ENCODE measurements around the gene RASSF10.
"Not testable (repeated sequence)": the region's sequence is repeated elsewhere in the genome, so short reads cannot be mapped to it uniquely, and the experiment has no call there.

Gene RASSF10

DNA sequence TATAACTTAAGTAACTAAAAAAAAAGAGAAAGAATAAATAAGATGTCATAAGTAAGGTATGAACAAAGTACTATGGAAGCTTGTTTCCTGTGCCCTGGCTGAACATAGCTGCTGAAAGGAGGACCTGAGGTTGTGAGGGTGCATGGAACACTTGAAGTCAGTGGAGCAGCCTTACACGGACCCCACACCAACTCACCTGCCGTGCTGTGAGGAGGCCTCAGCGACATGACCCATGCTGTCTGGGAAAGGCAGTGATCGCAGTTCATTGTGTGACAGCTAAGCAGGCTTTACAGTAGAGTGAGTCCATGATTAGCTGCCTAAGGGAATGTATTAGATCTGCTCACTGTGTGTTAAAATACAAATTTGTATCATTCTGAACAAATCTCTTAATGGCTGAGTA lies 17.6 kb downstream of the RASSF10 start:
- no peak for DNase-seq (ENCODE audit: low spot score)

DNA sequence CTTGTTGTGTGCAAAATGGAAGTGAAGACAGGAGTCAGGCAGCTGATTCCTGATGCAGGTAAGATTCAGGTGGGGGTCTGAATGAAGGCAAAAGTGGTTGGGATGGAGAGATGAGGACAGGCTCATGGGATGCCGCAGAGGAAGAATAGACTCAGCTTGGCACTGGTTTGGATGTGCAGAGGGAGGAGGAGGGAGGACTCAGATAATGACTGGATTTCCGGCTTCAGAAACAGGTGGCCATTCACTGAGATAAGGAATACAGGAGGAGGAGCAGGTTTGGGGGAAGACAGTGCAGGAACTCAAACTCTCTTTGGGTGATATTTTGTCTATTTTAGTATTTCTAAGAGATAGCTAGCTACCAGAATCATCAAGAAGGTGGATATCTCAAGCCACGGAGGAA lies 19.2 kb downstream of the RASSF10 start:
- DNase-seq (ENCODE audit: low spot score) = no peak

DNA sequence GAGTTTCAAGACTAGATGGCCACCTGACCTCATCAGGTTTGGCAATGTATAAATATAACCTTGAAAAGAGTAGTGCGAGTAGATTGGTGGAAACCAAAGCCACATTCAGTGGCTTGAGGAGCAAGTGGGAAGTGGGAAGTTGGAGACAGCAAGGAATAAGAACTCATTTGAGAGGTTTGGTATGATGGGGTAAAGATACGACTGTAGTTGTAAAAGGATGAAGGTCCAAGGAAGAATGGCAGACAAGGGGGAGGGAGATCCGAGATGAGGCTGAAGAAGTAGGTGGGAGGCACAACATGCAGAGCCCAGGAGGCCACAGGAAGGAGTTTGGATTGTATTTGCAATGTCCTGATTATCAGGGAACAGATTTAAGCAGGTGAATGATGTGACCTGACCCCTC lies 20.8 kb downstream of the RASSF10 start:
- no peak for DNase-seq (ENCODE audit: low spot score)

DNA sequence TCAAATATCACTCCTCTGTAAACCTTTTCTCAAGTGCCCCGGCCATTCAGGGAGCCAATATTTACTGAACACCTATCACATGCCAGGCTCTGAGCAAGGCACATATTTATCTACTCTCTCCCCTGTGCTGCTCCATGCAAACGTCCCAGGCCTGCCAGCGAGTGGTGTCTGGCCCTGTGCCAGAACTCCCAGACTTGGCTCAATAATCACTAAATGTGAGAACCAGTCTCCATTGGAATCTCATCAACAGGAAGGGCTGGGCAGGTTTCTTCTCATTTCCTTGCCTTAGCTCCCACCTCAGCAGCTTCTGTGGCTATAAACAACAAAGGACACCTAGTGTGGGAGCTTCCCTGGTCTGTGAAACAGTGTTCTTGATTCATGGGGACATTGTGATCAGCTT lies 21.7 kb downstream of the RASSF10 start:
- DNase-seq (ENCODE audit: low spot score) = no peak

DNA sequence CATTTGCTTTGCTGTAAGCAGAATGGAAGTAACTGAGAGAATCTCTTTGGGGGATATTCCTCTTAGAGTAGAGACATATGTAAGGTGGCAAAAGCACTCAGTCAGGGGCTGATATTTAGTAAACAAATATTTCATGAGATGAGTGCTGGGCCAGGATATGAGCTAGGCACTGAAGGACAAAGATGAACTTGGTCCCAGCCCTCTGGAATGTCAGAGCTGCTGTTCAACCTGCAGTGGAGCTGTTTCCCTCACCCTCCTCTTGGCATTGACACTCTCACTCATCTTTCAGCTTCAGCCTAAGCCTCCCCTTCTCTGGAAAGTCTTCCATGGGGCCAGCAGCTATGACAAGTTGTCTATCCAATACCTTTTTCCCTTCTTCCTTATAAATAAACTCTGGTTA lies 22.2 kb downstream of the RASSF10 start:
- DNase-seq (ENCODE audit: low spot score) = no peak

DNA sequence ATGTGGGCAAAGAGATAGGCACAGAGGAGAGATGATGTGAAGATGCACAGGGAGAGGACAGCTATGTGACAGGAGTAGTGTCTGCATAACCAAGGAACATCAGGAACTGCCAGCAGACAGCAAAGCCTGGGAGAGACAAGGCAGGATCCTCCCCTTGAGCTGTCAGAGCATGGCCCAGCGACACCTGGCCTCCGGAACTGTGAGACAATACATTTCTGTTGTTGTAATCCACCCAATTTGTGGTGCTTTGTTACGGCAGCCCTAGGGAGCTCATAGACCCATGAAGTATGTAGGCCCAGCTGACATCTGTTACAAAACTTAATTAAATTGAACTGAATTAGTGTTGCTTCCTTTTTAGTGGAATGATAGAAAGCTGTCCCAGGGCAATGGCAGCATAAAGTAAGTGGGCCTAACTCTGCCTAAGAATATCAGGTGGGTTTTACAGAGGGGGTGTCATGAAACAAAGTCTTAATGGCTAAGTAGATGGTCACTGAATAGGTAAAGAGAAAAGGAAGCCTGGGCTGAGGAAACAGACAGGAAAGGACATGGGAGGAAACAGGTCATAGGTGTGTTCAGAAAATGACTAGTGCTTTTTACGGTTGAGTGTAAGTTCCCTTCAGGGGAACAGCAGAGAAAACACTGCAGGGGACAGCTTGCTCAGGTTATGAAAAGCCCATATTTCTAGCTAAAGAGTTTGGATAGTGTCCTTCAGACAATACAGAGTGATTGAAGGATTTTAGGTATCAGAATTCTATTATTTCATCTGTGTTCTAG lies 24.8 kb downstream of the RASSF10 start:
- DNase-seq (ENCODE audit: low spot score) = no peak

DNA sequence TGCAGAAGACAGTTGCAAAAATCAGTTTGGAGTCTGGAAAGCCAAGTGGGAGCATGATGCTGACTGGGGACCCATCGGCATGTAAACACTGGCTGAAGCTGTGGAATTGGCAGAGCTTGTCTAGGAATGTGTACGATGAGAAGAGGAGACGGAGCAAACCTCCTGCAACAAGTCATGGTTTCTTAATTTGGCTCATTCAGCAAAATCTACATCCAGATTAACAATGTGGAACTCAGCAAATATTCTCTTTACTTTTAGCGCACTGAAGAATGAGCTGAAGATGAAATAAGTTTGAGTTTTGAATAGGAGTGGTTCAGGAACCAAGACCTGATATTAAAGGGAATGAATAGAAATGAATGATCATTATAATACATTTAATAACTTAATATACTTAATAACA lies 26.6 kb downstream of the RASSF10 start:
- DNase-seq (ENCODE audit: low spot score) = no peak

DNA sequence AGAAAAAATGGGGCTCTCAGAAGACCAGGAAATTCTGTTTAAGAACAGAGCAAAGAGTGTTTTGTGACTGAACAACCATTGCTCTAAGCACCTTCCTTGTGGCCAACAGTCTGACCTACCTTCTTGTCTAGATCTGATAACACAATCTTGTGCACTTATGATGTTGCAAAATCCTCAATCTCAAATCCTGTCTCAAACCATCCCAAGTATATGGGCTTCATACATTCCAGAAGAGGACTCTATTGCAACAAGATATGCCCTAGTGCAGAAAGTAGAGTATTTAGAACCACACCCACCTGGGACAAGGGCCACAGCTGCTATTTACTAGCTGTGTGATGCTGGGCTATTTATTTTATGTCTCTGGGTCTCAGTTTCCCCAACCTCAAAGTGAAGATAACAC lies 27.1 kb downstream of the RASSF10 start:
- no peak for DNase-seq (ENCODE audit: low spot score)

DNA sequence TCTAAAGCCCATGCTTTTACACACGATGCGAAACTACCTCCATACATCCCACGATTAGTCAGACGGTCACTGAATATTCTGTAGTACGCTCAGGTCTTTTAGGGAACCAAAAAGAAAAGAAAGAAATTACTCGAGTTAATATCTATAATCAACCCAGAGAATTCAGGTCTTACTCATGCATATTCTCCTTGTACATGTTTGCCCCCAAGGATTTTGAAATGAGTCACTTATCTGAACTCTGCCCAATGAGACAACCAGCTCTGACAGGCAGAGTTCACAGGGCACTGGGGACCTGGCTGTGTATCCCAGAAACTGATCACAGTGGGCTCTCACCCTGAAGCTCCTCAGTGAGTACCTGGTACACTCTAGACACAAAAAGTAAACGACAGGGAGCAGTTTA lies 29.2 kb downstream of the RASSF10 start:
- DNase-seq (ENCODE audit: low spot score) = no peak

DNA sequence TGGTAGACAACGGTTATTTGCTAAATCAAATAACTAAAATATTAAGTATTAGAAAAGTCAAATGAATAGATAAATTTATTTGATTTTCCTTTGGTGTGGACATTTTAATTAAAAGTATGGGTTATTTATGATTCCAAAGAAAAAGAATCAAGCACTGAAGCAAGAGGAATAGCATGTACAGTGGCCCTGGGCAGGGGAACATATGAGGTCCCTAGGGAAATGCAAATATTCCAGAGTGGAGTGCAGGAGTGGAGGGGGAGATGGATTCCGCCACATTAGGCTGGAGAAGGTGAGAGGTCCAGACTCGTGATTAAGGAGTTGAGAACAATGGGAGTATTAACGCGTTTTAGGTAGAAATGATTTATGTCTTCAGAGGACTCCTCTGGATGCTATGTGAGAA lies 30.0 kb downstream of the RASSF10 start:
- no peak for DNase-seq (ENCODE audit: low spot score)

DNA sequence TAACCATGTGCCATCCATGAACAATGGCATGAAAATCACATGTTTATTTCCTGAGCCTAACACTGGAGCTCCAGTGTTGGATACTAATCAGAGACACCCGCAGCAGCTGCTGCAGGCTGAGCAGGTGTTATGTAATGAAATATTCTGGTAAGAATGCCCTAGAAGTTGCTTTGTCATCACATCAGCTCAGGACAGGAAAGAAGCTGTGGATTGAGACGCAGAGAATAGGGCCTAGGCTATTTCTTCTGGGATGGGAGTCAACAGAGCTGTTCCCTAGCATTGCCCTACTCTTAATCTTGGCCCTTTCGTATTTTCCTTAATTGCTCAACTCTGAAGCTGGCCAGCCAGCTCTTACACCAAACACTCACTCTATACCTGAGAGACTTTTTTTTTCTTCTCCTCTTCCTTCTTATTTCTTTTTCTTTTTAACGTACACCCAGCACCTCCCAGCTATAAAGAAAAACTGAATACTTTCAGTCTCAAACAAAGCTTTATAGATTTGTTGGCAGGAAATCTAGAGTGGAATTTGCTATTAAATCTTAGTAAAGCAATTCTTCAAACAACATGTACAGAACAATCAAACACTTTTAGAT lies 31.9 kb downstream of the RASSF10 start:
- no peak for DNase-seq (ENCODE audit: low spot score)

DNA sequence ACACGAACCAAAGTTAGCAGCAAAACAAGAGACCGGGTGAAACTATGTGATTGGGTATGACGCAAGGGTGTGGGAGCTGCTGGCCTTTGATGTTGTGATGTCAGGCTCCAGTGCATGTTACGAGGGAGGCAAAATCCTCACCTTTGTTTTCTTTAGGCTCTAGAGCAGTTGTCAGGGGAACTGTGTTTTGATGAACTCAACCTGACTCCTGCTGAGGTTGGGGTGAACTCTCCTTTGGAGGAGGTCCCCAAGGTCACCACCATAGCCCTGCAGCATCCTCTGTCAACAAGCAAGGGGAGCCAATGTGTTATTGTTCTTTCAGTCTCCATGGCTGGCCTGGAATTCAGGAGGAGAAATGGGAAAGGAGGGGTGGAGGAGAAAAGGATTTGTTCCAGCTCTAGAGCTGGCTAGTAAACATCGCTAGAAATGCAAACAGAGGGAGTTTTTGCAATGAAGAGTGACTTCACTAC lies 33.8 kb downstream of the RASSF10 start:
- no peak for DNase-seq (ENCODE audit: low spot score)

DNA sequence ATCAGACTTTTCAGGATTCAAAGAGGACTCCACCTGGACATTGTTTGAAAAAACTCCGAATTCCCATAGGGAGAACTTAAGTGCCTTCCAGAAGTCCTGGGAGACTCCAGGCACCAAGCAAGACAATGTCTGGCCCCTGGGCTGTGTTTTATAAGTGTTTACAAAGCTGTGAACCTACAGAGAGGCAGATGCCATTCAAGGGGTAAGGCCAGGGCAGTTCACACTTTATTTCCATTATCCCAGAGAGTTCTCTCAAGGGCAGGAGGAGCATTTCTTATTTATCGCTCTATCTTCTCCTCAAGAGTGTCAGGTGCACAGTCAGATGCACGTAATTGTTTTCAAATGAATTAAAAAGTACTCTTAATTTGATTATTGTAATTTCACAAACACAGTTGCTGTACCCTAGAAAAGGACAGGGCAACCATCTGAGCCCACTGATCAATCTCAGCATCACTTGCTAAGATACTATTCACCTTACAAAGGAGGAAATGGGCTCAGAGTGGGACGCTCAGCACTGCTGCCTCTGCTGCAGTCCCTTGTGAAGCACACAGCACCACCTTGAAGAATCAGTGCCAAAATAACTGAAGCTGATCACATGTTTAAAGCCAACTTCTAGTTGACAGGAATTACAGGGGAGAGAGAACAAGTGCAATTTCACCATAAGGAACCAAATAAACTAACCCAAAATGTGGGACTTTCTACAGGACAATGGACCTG lies 35.0 kb downstream of the RASSF10 start:
- DNase-seq (ENCODE audit: low spot score) = no peak

DNA sequence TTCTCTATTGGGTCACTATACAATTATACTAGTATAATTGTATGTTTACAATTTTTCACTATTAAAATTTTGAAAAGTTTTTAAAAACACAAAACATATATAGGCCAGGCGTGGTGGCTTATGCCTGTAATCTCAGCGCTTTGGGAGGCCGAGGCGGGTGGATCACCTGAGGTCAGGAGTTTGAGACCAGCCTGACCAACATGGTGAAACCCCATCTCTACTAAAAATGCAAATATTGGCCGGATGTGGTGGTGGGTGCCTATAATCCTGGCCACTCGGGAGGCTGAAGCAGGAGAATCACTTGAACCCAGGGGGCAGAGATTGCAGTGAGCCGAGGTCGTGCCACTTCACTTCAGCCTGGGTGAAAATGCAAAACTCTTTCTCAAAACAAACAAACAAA lies 36.0 kb downstream of the RASSF10 start:
- not testable (repeated sequence) for DNase-seq (ENCODE audit: low spot score)

DNA sequence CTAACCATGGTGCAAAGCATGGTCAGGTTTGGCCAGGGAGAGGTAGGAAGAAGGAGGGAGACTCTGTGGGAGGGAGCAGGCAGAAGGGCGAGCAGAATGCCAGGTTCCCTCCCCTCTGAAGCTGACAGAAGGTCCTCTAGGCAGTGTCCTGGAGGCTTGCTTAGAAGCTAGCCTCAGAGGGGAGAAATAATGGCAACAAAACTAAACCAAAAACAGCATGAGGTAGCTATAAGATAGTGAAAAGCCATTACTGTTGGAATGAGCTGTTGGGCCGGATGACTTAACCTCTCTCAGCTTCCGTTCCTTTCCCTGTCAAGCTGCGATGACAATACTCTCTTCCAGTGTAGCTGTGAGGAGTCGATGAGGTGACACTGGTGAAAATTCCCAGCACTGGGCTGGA lies 36.6 kb downstream of the RASSF10 start:
- DNase-seq (ENCODE audit: low spot score) = no peak

DNA sequence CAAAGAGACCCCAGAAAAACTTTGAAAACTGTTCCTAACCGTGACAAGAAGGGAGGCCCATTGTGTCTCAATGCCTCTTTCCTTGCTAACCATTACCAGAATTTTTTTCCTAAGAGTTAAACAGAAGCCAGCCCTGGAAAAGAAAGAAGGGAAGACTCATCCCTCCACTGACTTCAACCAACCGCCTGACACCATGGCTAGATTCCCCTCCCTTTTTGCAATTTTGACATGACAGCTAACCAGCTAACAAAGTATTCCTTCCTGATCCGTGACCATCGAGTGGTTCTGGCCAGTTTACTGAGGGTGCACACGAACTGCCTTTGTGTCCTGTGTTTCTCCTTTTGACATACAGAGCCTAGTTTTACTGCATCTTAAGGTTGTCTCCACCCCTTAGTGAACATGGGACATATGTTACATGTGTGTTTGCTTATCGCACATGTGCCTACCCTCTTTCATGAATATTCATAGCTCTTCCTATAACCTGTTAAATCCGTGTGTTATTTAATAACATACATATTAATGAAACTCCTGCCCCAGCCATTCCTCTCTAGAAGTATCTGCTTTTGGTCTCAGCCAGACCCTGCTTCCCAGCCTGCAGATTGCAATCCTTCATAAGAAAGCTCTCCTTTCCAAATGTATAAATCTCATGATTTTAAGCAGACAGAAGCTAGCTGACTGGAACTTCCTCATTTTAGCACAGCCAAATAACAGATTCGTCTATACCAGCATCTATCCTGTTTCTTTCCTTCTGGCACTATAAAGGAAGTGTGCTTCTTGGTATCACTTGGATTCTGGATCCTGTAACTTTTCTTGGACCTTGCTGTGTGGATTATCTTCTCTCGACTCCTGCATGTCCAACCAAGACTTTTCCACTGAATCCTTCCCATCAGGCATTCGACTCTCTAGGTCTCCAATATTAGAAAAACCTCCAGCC lies 37.8 kb downstream of the RASSF10 start:
- DNase-seq (ENCODE audit: low spot score) = no peak

DNA sequence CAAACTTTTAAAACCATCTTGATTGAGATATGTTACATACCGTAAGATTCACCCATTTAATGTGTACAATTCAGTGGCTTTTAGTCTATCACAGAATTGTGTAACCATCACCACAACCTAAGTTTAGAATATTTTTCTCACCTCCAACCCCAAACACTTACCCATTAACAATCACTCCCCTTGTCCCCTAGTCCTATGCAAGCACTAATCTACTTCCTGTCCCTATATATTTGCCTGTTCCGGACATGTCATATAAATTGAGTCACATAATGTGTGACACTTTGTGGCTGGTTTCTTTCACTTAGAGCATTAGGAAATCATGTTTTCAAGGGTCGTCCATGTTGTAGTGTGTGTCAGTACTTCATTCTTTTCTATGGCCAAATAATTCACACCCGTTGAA lies 38.8 kb downstream of the RASSF10 start:
- DNase-seq (ENCODE audit: low spot score) = no peak

DNA sequence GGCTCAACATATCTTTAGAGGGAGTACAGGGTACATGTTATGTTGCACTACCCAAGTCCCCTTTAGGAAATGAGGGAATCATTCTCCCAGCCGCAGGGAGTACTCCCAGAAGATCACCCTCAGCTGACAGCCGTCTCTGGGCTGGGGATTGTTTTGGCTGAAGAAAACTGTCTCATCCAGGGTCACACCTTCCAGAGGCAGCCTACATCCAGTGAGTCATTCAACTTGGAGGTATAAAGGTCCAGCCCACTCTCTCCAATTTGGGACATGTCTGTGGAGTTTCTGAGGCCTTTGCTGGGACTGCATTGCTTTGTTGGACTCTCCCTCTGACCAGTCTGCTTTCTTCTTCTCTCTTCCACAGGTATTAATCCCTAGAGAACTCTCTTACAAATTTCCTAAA lies 42.1 kb downstream of the RASSF10 start:
- DNase-seq (ENCODE audit: low spot score) = no peak

DNA sequence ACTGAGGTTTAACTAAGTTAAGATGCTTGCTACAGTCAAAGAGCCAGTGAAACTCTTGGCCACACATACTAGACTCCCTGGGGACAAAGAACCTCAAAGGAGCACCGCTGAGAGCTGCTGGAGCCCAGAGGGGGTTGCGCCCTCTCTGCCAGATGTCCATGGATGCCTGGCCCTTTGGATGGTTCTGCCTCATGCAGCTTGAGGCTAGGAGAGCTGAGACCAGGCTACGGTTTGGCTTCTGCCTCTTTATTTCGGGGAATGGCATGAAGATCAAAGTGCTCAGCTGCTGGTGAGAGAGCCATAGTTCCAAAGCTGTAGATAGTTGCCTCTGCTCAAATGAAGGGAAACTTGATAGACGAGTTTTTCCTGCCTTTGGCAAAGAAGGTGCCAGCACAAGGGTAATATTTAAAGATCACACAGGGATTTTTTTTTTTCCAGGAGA lies 43.0 kb downstream of the RASSF10 start:
- no peak for DNase-seq (ENCODE audit: low spot score)

DNA sequence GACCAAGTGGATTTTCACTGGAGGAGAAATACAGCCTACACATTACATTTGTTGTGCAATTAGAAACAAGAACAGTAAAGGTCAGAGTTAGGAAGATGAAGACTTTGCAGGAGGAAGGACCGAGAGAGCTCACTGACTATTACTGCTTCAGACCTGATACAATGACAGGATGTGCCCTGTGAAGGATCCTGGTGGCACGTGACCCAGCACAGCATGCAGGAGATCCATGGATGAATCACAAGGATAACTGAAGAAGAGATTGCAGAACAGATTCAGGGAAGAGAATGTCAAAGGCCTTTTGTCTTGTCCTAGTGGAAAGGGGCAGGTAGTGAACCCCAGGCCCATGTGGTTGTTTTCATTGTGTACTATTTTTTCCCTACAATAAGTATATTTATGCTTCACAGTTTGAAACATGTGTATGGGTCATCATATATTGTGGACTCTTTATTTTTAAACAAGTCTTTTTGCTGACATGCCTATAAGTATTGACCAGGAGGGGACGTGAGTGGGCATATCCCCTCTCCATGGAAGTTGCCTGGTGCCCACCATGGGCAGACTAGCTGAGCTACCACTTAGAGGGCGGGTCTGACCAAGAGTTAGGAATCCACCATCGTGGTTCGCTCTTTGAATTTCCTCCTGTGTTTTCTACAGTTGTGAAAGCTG lies 44.3 kb downstream of the RASSF10 start:
- no peak for DNase-seq (ENCODE audit: low spot score)

DNA sequence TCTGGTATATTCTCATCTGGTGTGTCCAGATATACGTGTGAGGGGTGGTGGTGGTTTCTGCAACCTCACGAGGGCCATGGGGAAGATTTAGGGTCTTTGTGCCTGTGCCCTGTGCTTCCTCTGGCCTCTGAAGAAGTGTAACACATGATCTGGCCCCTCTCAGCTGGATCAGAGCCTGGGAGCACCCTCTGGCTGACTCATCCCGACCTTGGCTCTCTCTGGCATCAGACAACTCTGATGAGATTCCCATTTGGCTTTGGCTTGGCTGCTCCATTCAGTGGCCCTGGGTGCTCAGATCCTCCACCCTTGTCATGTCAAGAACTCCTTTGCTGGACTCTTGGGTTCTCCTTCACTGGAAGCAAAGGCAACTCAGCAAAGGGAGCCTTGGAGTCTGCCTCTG lies 45.2 kb downstream of the RASSF10 start:
- no peak for DNase-seq (ENCODE audit: low spot score)

DNA sequence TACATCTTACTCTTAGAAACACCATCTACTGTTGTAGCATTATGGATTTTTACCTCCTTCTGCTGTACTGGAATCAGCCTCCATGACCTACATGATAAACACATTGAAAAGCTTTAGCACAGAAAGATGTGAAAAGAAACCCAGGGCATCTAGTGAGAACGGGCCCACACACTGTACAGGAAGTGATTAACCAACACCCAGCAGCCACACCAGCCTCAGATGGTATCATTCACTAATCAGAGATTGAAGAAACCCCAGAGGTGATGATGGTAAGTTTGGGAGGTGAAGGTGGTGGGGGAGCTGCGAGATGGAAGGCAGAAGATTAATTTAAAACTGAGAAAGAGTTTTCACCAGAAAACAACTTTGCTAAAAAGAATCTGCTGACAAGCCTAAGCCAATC lies 46.1 kb downstream of the RASSF10 start:
- DNase-seq (ENCODE audit: low spot score) = no peak
